ENCODE measurements around the gene TPPP3. TPM values are rescaled to one million over a fixed set of nuclear protein-coding genes. Genes with fewer than 3 reads are reported as not detected.
A peak's percentile ranks its signal among the peaks of the same experiment; 100 is the strongest.

TPPP3 gene
- total RNA-seq, 6 donors from 2014 or later: 40.0 to 167 (median 112) TPM

- H3K4me1 ChIP-seq: peaks cover 9 to 21% (median 15%) of the 10 kb centered on the region in 4 donors
- no peak overlapping the region for H3K27ac ChIP-seq
- DNase-seq: peak in 1 of 2 donors; percentile 25
- H3K36me3 ChIP-seq: no peaks in the 10 kb centered on the region
- no peaks in the 10 kb centered on the region for H3K27me3 ChIP-seq
- ATAC-seq (ENCODE audit: low FRiP score in 2 of 2): no peak
- no peak for TF ChIP-seq POLR2AphosphoS5 (IDR thresholded peaks at IDR 0.05)
- 86 to 88% methylated on average over 6 of the region's 6 CpGs for WGBS, 2 donors
- no peaks in the 10 kb centered on the region for H3K9me3 ChIP-seq
- H3K4me3 ChIP-seq: no peak overlapping the region
Measured at GRCh38 chr16:67407788-67408452, 14.6 kb upstream of the TPPP3 start.

- H3K36me3 ChIP-seq: no peaks in the 10 kb centered on the region
- no peaks in the 10 kb centered on the region for H3K9me3 ChIP-seq
- H3K27me3 ChIP-seq: no peaks in the 10 kb centered on the region
- 88 to 94% methylated on average over 4 to 7 of the region's 7 CpGs for WGBS, 2 donors
- TF ChIP-seq CTCF (IDR thresholded peaks at IDR 0.05): no peak
- no peak for TF ChIP-seq POLR2AphosphoS5 (IDR thresholded peaks at IDR 0.05)
- TF ChIP-seq POLR2A (IDR thresholded peaks at IDR 0.05): no peak
- TF ChIP-seq EP300 (IDR thresholded peaks at IDR 0.05): no peak
- peak overlapping the region in 2 of 4 donors; percentile 6 to 84 for H3K27ac ChIP-seq
- H3K4me3 ChIP-seq: no peak overlapping the region
- peak in 1 of 2 donors; percentile 46 for DNase-seq
- H3K4me1 ChIP-seq: peaks cover 9 to 21% (median 15%) of the 10 kb centered on the region in 4 donors
- no peak for ATAC-seq (ENCODE audit: low FRiP score in 2 of 2)
Measured at GRCh38 chr16:67407176-67407787, 14.0 kb upstream of the TPPP3 start.

GRCh38 chr16:67406111-67406971 lies 13.0 kb upstream of the TPPP3 start:
- H3K36me3 ChIP-seq: no peaks in the 10 kb centered on the region
- ATAC-seq (ENCODE audit: low FRiP score in 2 of 2) (peak in 1 of 2 donors; percentile 86), DNase-seq (peak in 1 of 2 donors; percentile 68)
- WGBS, 2 donors: 89% methylated on average over 14 to 18 of the region's 18 CpGs
- TF ChIP-seq POLR2AphosphoS5 (IDR thresholded peaks at IDR 0.05) (no peak), CTCF (IDR thresholded peaks at IDR 0.05) (no peak), POLR2A (IDR thresholded peaks at IDR 0.05) (no peak), EP300 (IDR thresholded peaks at IDR 0.05) (no peak)
- H3K4me3 ChIP-seq: no peak overlapping the region
- H3K9me3 ChIP-seq: no peaks in the 10 kb centered on the region
- peak overlapping the region; percentile 24 to 84 (median 54) for H3K27ac ChIP-seq
- no peaks in the 10 kb centered on the region for H3K27me3 ChIP-seq
- peaks cover 9 to 21% (median 15%) of the 10 kb centered on the region in 4 donors for H3K4me1 ChIP-seq

GRCh38 chr16:67405336-67405735 lies 12.0 kb upstream of the TPPP3 start:
- ATAC-seq (ENCODE audit: low FRiP score in 2 of 2) (peak in 1 of 2 donors; percentile 42), DNase-seq (no peak)
- H3K27ac ChIP-seq: peak overlapping the region; percentile 58 to 84 (median 74)
- H3K27me3 ChIP-seq: no peaks in the 10 kb centered on the region
- H3K4me1 ChIP-seq: peaks cover 9 to 21% (median 15%) of the 10 kb centered on the region in 4 donors
- TF ChIP-seq CTCF (IDR thresholded peaks at IDR 0.05) (no peak), POLR2A (IDR thresholded peaks at IDR 0.05) (no peak), EP300 (IDR thresholded peaks at IDR 0.05) (no peak), POLR2AphosphoS5 (IDR thresholded peaks at IDR 0.05) (no peak)
- no peaks in the 10 kb centered on the region for H3K9me3 ChIP-seq
- no peak overlapping the region for H3K4me3 ChIP-seq
- H3K36me3 ChIP-seq: no peaks in the 10 kb centered on the region
- WGBS, 2 donors: 85 to 88% methylated on average over 4 to 8 of the region's 8 CpGs

- no peaks in the 10 kb centered on the region for H3K27me3 ChIP-seq
- WGBS, 2 donors: 69 to 80% methylated on average over 1 to 5 of the region's 5 CpGs
- ATAC-seq (ENCODE audit: low FRiP score in 2 of 2): peak; percentile 11 to 90
- no peaks in the 10 kb centered on the region for H3K36me3 ChIP-seq
- H3K27ac ChIP-seq: peak overlapping the region; percentile 58 to 84 (median 74)
- no peaks in the 10 kb centered on the region for H3K9me3 ChIP-seq
- no peak overlapping the region for H3K4me3 ChIP-seq
- DNase-seq: peak in 1 of 2 donors; percentile 89
- no peak for TF ChIP-seq CTCF (IDR thresholded peaks at IDR 0.05)
- TF ChIP-seq POLR2A (IDR thresholded peaks at IDR 0.05): no peak
- peak; percentile 65 to 73 for TF ChIP-seq POLR2AphosphoS5 (IDR thresholded peaks at IDR 0.05)
- TF ChIP-seq EP300 (IDR thresholded peaks at IDR 0.05): peak in 3 of 4 donors; percentile 42 to 99 (median 64)
- H3K4me1 ChIP-seq: peaks cover 10 to 24% (median 15%) of the 10 kb centered on the region in 4 donors
Measured at GRCh38 chr16:67404740-67405226, 11.5 kb upstream of the TPPP3 start.
